HepG2 (cell line): ENCODE data around the gene ENTPD6. TPM values are rescaled to one million over a fixed set of nuclear protein-coding genes. Genes with fewer than 3 reads are reported as not detected.

Experiments
- FOXM1 ChIP-seq: sonication (generic); formaldehyde crosslinking; IDR thresholded peaks from 2 replicates; pipeline ENCODE4 v1.5.0; 2020; ENCODE audit warnings: missing genetic modification reagents
- KDM2A ChIP-seq: sonication (generic); formaldehyde crosslinking; IDR thresholded peaks from 2 replicates; pipeline ENCODE4 v1.4.0; 2020; ENCODE audit warnings: low read depth, missing genetic modification reagents, borderline replicate concordance
- MAFF ChIP-seq: IDR thresholded peaks from 2 replicates; pipeline ENCODE4 v1.6.1; 2011; ENCODE audit warnings: low read depth, low read length, improper control_type of control experiment
- MTA1 ChIP-seq: sonication (generic); formaldehyde crosslinking; IDR thresholded peaks from 2 replicates; pipeline ENCODE4 v1.4.0; 2020; ENCODE audit warnings: missing genetic modification reagents, mild to moderate bottlenecking, borderline replicate concordance
- MXD4 ChIP-seq: IDR thresholded peaks from 2 replicates; pipeline ENCODE4 v1.6.1; 2016; ENCODE audit warnings: mild to moderate bottlenecking, missing biosample characterization, missing genetic modification reagents
- PAF1 ChIP-seq: IDR thresholded peaks from 2 replicates; pipeline ENCODE4 v1.6.1; 2016; ENCODE audit warnings: missing genetic modification reagents, missing compliant biosample characterization
- SP1 ChIP-seq, 2 experiments: fragments of 450-650 bp in 1 of 2; sonication (generic) in 1 of 2; formaldehyde crosslinking in 1 of 2; IDR thresholded peaks; 2 replicates each; pipeline versions ENCODE4 v1.4.0 to v1.6.1; 2016 to 2020; ENCODE audit warnings: missing genetic modification reagents in 1 of 2
- SSRP1 ChIP-seq: IDR thresholded peaks from 2 replicates; pipeline ENCODE4 v1.6.1; 2016; ENCODE audit warnings: control low read depth
- TBX2 ChIP-seq: sonication (generic); formaldehyde crosslinking; IDR thresholded peaks from 2 replicates; pipeline ENCODE4 v1.5.0; 2020; ENCODE audit warnings: missing genetic modification reagents, mild to moderate bottlenecking, borderline replicate concordance
- ZFP1 ChIP-seq: IDR thresholded peaks from 2 replicates; pipeline ENCODE4 v1.6.1; 2016
- ZHX2 ChIP-seq, 2 experiments: sonication (generic) in 1 of 2; formaldehyde crosslinking in 1 of 2; IDR thresholded peaks; 2 replicates each; pipeline versions ENCODE4 v1.6.1 to v1.9.0; 2014 to 2022; ENCODE audit warnings: antibody characterized with exemption in 1 of 2, borderline replicate concordance in 1 of 2, inconsistent platforms in 1 of 2, low read depth in 1 of 2, missing genetic modification reagents in 1 of 2
- ZMYM2 ChIP-seq: sonication (generic); formaldehyde crosslinking; IDR thresholded peaks from 2 replicates; pipeline ENCODE4 v1.8.0; 2022; ENCODE audit warnings: mild to moderate bottlenecking, missing genetic modification reagents
- ZNF451 ChIP-seq: sonication (generic); formaldehyde crosslinking; IDR thresholded peaks from 2 replicates; pipeline ENCODE4 v1.5.0; 2020; ENCODE audit warnings: mild to moderate bottlenecking, missing genetic modification reagents
- ZNF460 ChIP-seq: sonication (generic); formaldehyde crosslinking; IDR thresholded peaks from 2 replicates; pipeline ENCODE4 v1.5.1; 2020; ENCODE audit warnings: missing genetic modification reagents, mild to moderate bottlenecking, borderline replicate concordance
- polyA plus RNA-seq, 8 experiments: library from polyadenylated mRNA; depleted of rRNA in 3 of 8; stranded (reverse) in 7 of 8; unstranded in 1 of 8; fragments of >200 nt; fragmentation: Illumina TruSeq in 4 of 8; extraction: Trizol in 4 of 8; gene quantifications; 2 replicates each; pipeline versions ENCODE4 v1.2.1 to v1.2.3, GENCODE V29; 2011 to 2016; ENCODE audit warnings: low read depth in 4 of 8, missing spikeins in 1 of 8, mixed read lengths in 1 of 8; ENCODE audit not compliant: insufficient read depth in 1 of 8
- total RNA-seq, 5 experiments: library from RNA; depleted of rRNA; stranded (reverse); fragments of >200 nt; fragmentation: Illumina TruSeq; extraction: Trizol; gene quantifications; 2 replicates each; pipeline ENCODE4 v1.2.3, GENCODE V29; 2016; ENCODE audit warnings: low read depth in 1 of 5
- TF ChIP-seq, protein P1 (sequence below): sonication (generic); formaldehyde crosslinking; IDR thresholded peaks from 2 replicates; pipeline ENCODE4 v1.4.0; 2020; ENCODE audit warnings: missing genetic modification reagents, borderline replicate concordance

The ENTPD6 gene
- total and polyA plus RNA-seq, 2 of the 13 experiments (the other 11 are each of a cell fraction or from before 2014, with no cell fraction given) = 164 to 172 TPM

DNA sequence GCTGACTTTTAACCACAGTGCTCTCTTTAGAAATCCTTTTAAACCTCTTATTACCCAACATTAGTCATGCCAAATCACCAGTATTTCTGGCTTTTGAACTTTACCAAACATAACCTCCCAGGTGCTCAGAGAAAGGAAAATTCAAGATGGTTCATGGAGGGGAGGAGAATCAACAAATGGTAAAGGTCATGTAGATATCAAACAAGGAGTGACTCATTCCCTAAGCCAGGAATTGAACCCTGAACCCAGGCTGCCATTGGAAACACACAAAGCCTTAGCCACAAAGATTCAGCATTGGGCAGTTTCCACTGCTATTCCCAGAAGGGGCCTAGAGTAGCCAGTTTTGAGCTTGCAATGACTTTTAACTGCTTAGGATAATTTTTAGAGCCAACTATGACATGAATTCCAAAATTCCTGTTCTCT lies 21.6 kb upstream of the ENTPD6 start (continued):
- TF ChIP-seq ZMYM2 (CRISPR knock-in tag) (peak; percentile 42; the same call in 1 of the 2 replicates), KDM2A (CRISPR knock-in tag) (no peak), ZNF451 (CRISPR knock-in tag) (no peak), ZFP1 (CRISPR knock-in tag) (peak; percentile 36; the same call in 1 of the 2 replicates), PAF1 (CRISPR knock-in tag) (no peak), SSRP1 (CRISPR knock-in tag) (0 out of 2 replicates have a peak, but pooled peaks have one; percentile 35), SP1 (IDR thresholded peaks at IDR 0.05) (no peak), SP1 (CRISPR knock-in tag; IDR thresholded peaks at IDR 0.05) (no peak), FOXM1 (CRISPR knock-in tag) (no peak), TBX2 (CRISPR knock-in tag) (no peak; the same call in 1 of the 2 replicates), MAFF (no peak), MXD4 (CRISPR knock-in tag) (0 out of 2 replicates have a peak, but pooled peaks have one; percentile 27), ZHX2 (IDR thresholded peaks at IDR 0.05; ENCODE audit: low read depth) (no peak), ZHX2 (CRISPR knock-in tag; IDR thresholded peaks at IDR 0.05; ENCODE audit: borderline replicate concordance) (no peak), MTA1 (CRISPR knock-in tag) (no peak), ZNF460 (CRISPR knock-in tag) (no peak)
- TF ChIP-seq, protein P1, sequence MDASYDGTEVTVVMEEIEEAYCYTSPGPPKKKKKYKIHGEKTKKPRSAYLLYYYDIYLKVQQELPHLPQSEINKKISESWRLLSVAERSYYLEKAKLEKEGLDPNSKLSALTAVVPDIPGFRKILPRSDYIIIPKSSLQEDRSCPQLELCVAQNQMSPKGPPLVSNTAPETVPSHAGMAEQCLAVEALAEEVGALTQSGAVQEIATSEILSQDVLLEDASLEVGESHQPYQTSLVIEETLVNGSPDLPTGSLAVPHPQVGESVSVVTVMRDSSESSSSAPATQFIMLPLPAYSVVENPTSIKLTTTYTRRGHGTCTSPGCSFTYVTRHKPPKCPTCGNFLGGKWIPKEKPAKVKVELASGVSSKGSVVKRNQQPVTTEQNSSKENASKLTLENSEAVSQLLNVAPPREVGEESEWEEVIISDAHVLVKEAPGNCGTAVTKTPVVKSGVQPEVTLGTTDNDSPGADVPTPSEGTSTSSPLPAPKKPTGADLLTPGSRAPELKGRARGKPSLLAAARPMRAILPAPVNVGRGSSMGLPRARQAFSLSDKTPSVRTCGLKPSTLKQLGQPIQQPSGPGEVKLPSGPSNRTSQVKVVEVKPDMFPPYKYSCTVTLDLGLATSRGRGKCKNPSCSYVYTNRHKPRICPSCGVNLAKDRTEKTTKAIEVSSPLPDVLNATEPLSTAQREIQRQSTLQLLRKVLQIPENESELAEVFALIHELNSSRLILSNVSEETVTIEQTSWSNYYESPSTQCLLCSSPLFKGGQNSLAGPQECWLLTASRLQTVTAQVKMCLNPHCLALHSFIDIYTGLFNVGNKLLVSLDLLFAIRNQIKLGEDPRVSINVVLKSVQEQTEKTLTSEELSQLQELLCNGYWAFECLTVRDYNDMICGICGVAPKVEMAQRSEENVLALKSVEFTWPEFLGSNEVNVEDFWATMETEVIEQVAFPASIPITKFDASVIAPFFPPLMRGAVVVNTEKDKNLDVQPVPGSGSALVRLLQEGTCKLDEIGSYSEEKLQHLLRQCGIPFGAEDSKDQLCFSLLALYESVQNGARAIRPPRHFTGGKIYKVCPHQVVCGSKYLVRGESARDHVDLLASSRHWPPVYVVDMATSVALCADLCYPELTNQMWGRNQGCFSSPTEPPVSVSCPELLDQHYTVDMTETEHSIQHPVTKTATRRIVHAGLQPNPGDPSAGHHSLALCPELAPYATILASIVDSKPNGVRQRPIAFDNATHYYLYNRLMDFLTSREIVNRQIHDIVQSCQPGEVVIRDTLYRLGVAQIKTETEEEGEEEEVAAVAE (CRISPR knock-in tag) = peak; percentile 56; the same call in 1 of the 2 replicates
